Measurements from ENCODE around the gene PGM2.

GRCh38 chr4:37852376-37852775 is 25.9 kb downstream of the PGM2 start:
- TF ChIP-seq CTCF (IDR thresholded peaks at IDR 0.05; ENCODE audit: low read depth, low read length, missing input control): no peak
- no peak for TF ChIP-seq EGR1 (IDR thresholded peaks at IDR 0.05; ENCODE audit: low read depth in 2 of 2)
- no peak for TF ChIP-seq JUND (IDR thresholded peaks at IDR 0.05)

All from liver (tissue), 3 donors.